Uterus (tissue), 2 donors: Measurements from ENCODE around the gene PAPPA2.

Experiments
- CTCF ChIP-seq, 4 experiments: fragments of 200-600 bp in 2 of 4; fragments of 450-650 bp in 2 of 4; sonication (generic) in 2 of 4; IDR thresholded peaks; one replicate each; pipeline ENCODE4 v1.5.1; 2016 to 2019; ENCODE audit warnings: antibody characterized with exemption in 4 of 4, mild to moderate bottlenecking in 2 of 4, moderate library complexity in 1 of 4
- POLR2A ChIP-seq, 2 donors: fragments of 450-650 bp; IDR thresholded peaks; one replicate each; pipeline ENCODE4 v1.6.1; 2016; ENCODE audit warnings: antibody characterized with exemption in 2 of 2, mild to moderate bottlenecking in 1 of 2, moderate library complexity in 1 of 2

GRCh38 chr1:176693697-176694329 lies 230.8 kb downstream of the PAPPA2 start:
- TF ChIP-seq CTCF (IDR thresholded peaks at IDR 0.05) = no peak
- no peak for TF ChIP-seq POLR2A (IDR thresholded peaks at IDR 0.05)
